ENCODE measurements around the gene LPGAT1. TPM values are rescaled to one million over a fixed set of nuclear protein-coding genes. Genes with fewer than 3 reads are reported as not detected.

Gene LPGAT1, protein sequence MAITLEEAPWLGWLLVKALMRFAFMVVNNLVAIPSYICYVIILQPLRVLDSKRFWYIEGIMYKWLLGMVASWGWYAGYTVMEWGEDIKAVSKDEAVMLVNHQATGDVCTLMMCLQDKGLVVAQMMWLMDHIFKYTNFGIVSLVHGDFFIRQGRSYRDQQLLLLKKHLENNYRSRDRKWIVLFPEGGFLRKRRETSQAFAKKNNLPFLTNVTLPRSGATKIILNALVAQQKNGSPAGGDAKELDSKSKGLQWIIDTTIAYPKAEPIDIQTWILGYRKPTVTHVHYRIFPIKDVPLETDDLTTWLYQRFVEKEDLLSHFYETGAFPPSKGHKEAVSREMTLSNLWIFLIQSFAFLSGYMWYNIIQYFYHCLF
- 34.7 TPM for total RNA-seq (ENCODE audit: unreplicated experiment)
- long read RNA-seq, full-length matches to known transcripts = 1 of 7 reads
- long read RNA-seq, partial matches to known transcripts = 1 of 7 reads
- long read RNA-seq, other reads (novel, unspliced or antisense) = 5 of 7 reads

DNA sequence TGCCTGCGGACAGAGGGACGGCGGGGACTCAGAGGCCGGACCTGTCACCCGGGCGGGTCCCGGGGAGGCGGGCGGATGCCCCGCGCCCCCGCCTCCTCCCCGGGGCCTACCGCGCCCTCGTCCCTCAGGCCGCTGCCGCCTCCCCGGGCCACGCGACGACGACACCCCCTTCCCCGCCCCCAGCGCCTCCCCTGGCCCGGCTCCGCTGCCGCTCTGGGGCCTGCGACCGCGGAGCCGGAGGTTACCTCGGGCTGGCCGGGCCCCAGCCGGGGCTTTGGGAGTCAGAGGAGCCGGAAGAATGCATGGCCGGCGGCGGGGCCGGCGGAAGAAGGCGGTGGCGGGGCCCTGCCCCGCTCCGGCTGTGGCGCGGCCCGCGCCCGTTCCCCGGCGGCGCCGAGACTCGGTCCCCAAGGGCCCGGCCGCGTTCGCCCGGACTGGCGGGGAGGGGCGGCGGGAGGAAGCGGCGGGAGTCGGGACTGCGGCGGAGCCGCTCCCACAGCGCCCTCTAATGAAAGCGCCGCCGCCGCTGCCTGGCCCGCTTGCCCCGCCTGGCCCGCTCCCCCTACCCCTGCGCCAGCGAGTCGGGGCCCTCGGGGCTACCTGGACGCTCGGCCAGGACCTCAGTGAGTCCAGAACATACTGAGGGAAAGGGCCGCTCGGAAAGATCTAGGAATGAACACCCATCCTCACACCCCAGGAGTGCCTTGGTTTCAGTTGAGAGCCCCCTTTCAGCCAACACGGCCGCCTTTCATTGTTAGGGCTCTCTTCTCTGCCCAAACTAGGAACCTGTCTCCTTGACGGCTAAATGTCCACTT, at the start of gene LPGAT1:
TSS of gene LPGAT1 (minus strand) at position 436 of the 815 bp plus-strand sequence. CDS start 1,467 bp downstream, outside the sequence.
- peak; percentile 80 for DNase-seq (ENCODE audit: low spot score)
- Mint-ChIP-seq H3K9me3 (ENCODE audit: unreplicated experiment) (no peaks in the 10 kb centered on the region), H3K4me1 (ENCODE audit: unreplicated experiment) (peaks cover 12% of the 10 kb centered on the region), H3K27ac (ENCODE audit: unreplicated experiment) (peak within 1 kb of the TSS; percentile 70), H3K27me3 (ENCODE audit: unreplicated experiment) (peaks cover 3% of the 10 kb centered on the region), H3K4me3 (ENCODE audit: unreplicated experiment) (peak within 1 kb of the TSS; percentile 96), H3K36me3 (ENCODE audit: low read depth, unreplicated experiment) (no peaks in the 10 kb centered on the region)
- TF ChIP-seq, protein P1, sequence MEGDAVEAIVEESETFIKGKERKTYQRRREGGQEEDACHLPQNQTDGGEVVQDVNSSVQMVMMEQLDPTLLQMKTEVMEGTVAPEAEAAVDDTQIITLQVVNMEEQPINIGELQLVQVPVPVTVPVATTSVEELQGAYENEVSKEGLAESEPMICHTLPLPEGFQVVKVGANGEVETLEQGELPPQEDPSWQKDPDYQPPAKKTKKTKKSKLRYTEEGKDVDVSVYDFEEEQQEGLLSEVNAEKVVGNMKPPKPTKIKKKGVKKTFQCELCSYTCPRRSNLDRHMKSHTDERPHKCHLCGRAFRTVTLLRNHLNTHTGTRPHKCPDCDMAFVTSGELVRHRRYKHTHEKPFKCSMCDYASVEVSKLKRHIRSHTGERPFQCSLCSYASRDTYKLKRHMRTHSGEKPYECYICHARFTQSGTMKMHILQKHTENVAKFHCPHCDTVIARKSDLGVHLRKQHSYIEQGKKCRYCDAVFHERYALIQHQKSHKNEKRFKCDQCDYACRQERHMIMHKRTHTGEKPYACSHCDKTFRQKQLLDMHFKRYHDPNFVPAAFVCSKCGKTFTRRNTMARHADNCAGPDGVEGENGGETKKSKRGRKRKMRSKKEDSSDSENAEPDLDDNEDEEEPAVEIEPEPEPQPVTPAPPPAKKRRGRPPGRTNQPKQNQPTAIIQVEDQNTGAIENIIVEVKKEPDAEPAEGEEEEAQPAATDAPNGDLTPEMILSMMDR (IDR thresholded peaks at IDR 0.05; ENCODE audit: unreplicated experiment) = no peak

DNA sequence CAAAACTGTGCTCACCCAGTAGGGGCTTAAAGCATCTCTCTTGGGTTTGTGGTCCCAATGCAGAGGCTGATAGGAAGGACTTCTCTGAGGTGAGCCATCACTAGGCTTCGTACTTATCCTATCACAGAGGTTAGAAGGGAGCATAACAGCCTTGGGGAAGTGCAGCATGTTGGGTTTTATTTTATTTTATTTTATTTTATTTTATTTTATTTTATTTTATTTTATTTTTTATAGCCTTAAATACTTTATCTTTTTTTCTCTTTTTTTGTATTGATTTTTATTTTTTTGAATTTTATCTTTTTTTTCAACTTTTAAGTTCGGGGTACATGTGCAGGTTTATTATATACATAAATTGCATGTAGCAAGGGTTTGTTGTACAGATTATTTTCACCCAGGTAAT, 48.9 kb upstream of the LPGAT1 start:
- TF ChIP-seq, protein P1 (IDR thresholded peaks at IDR 0.05; ENCODE audit: unreplicated experiment) = no peak
- H3K36me3 Mint-ChIP-seq (ENCODE audit: low read depth, unreplicated experiment) = no peaks in the 10 kb centered on the region
- no peak for DNase-seq (ENCODE audit: low spot score)

DNA sequence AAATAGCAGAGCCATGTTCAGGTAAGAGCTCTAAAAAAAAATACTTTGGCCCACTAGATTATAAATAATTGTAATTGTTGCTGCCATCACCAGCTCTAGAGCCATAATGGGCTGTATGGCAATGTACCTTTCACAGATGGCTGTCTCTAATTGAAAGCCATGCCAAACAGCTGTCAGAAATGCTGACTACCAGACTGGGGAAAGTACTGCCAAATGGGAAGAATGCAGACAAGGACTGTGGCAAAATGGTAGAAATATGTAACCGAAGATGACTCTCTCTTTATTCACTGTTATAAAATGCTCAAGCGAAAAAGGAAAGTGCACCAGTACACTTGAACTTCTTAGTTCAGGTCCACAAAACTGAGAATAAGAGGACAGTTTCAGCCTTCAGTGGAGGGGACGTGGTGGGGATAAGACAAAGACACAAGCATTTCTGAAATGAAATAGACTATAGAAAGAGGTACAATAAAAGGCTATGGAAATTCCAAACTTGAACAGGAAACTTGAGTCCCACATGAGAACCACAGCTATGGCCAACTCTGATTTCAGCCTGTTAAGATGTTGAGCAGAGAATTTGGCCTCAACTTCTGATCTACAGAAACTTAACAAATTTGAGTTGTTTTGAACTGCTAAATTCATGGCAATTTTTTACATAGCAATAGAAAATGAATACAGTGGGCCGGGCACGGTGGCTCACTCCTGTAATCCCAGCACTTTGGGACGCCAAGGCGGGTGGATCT, 46.5 kb upstream of the LPGAT1 start:
- no peak for DNase-seq (ENCODE audit: low spot score)
- Mint-ChIP-seq H3K27me3 (ENCODE audit: unreplicated experiment) (peaks cover 2% of the 10 kb centered on the region), H3K36me3 (ENCODE audit: low read depth, unreplicated experiment) (peaks cover 3% of the 10 kb centered on the region), H3K4me3 (ENCODE audit: unreplicated experiment) (no peak overlapping the region), H3K4me1 (ENCODE audit: unreplicated experiment) (no peaks in the 10 kb centered on the region), H3K9me3 (ENCODE audit: unreplicated experiment) (peaks cover 6% of the 10 kb centered on the region), H3K27ac (ENCODE audit: unreplicated experiment) (no peak overlapping the region)
- TF ChIP-seq, protein P1 (IDR thresholded peaks at IDR 0.05; ENCODE audit: unreplicated experiment) = no peak

More for the DNA sequence above, 48.9 kb upstream of the LPGAT1 start:
- H3K27ac Mint-ChIP-seq (ENCODE audit: unreplicated experiment) = no peak overlapping the region
- H3K9me3 Mint-ChIP-seq (ENCODE audit: unreplicated experiment) = peaks cover 6% of the 10 kb centered on the region
- H3K4me1 Mint-ChIP-seq (ENCODE audit: unreplicated experiment) = no peaks in the 10 kb centered on the region
- peaks cover 2% of the 10 kb centered on the region for H3K27me3 Mint-ChIP-seq (ENCODE audit: unreplicated experiment)
- H3K4me3 Mint-ChIP-seq (ENCODE audit: unreplicated experiment) = no peak overlapping the region

DNA sequence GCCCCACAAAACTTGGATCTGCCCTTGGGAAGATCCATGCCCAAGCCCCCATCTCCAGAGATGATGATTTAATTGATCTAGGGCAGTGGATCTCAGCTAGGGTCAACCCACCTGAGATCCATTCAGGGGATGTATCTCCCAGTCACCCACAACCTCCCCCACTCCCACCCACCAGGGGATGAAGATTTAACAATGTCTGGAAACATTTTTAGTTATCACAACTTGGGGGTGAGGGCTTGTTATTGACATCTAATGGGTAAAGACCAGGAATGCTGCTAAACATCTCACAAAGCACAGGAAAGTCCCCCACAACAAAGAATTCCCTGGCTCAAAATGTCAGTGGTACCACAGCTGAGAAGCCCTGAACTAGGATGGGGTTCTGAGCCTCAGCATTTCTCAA, 45.0 kb upstream of the LPGAT1 start:
- Mint-ChIP-seq H3K4me3 (ENCODE audit: unreplicated experiment) (no peak overlapping the region), H3K27ac (ENCODE audit: unreplicated experiment) (no peak overlapping the region), H3K36me3 (ENCODE audit: low read depth, unreplicated experiment) (peaks cover 3% of the 10 kb centered on the region), H3K27me3 (ENCODE audit: unreplicated experiment) (no peaks in the 10 kb centered on the region), H3K9me3 (ENCODE audit: unreplicated experiment) (no peaks in the 10 kb centered on the region), H3K4me1 (ENCODE audit: unreplicated experiment) (no peaks in the 10 kb centered on the region)
- no peak for DNase-seq (ENCODE audit: low spot score)
- TF ChIP-seq, protein P1 (IDR thresholded peaks at IDR 0.05; ENCODE audit: unreplicated experiment) = no peak

Data from endothelial cell (in vitro differentiated cells).